AG08395 (cell line): ENCODE results near the gene SH2D1A.

Source experiments
- DNase-seq: peaks from one replicate; pipeline ENCODE4 v3.0.0; 2012; ENCODE audit warnings: mixed read lengths, low spot score

Gene SH2D1A

GRCh38 chrX:124421898-124422655 lies 75.7 kb downstream of the SH2D1A start:
- DNase-seq, result no peak
